Sigmoid colon (tissue), 4 donors: Measurements from ENCODE around the gene HOXB6.

Source experiments
- CTCF ChIP-seq, 4 experiments: fragments of 450-650 bp in 3 of 4; fragments of 200-600 bp in 1 of 4; IDR thresholded peaks; one replicate each; pipeline ENCODE4 v1.5.1; 2016 to 2019; ENCODE audit warnings: antibody characterized with exemption in 4 of 4, mild to moderate bottlenecking in 3 of 4, moderate library complexity in 2 of 4
- EP300 ChIP-seq, 4 donors: sonication (generic); formaldehyde crosslinking; IDR thresholded peaks; one replicate each; pipeline ENCODE4 v1.6.1; 2017; ENCODE audit warnings: antibody characterized with exemption in 4 of 4
- POLR2A ChIP-seq, 2 donors: fragments of 450-650 bp; IDR thresholded peaks; one replicate each; pipeline ENCODE4 v1.6.1; 2016; ENCODE audit warnings: antibody characterized with exemption in 2 of 2, mild to moderate bottlenecking in 2 of 2, moderate library complexity in 2 of 2
- POLR2AphosphoS5 ChIP-seq, 4 donors: sonication (generic); formaldehyde crosslinking; IDR thresholded peaks; one replicate each; pipeline ENCODE4 v1.6.1; 2017; ENCODE audit warnings: antibody characterized with exemption in 4 of 4

- TF ChIP-seq CTCF (IDR thresholded peaks at IDR 0.05) (no peak), POLR2AphosphoS5 (IDR thresholded peaks at IDR 0.05) (no peak), POLR2A (IDR thresholded peaks at IDR 0.05) (no peak), EP300 (IDR thresholded peaks at IDR 0.05) (no peak)
These were observed 55.5 kb downstream of the HOXB6 start for GRCh38 chr17:48549281-48549630.
